K562 (cell line): ENCODE measurements around the gene TRIM38. TPM values are rescaled to one million over a fixed set of nuclear protein-coding genes. Genes with fewer than 3 reads are reported as not detected.

Source experiments
- BCL6 ChIP-seq: fragments of 250-450 bp; sonication (Bioruptor Pico); IDR thresholded peaks from 2 replicates; pipeline ENCODE4 v1.4.0; 2020
- BCOR ChIP-seq: fragments of 450-650 bp; IDR thresholded peaks from 2 replicates; pipeline ENCODE4 v1.6.1; 2016
- CC2D1A ChIP-seq: fragments of 450-650 bp; IDR thresholded peaks from 2 replicates; pipeline ENCODE4 v1.6.1; 2017; ENCODE audit warnings: mild to moderate bottlenecking
- CCNT2 ChIP-seq: IDR thresholded peaks from 2 replicates; pipeline ENCODE4 v1.6.1; 2011; ENCODE audit warnings: borderline replicate concordance, low read depth, mild to moderate bottlenecking, moderate library complexity, mixed read lengths, low read length; ENCODE audit not compliant: insufficient read length; ENCODE audit errors: extremely low read depth
- E2F3 ChIP-seq: fragments of 250-450 bp; sonication (Bioruptor Pico); IDR thresholded peaks from 2 replicates; pipeline ENCODE4 v1.4.0; 2020; ENCODE audit warnings: mild to moderate bottlenecking
- FOXJ3 ChIP-seq: sonication (generic); formaldehyde crosslinking; IDR thresholded peaks from 2 replicates; pipeline ENCODE4 v1.4.0; 2020; ENCODE audit warnings: mild to moderate bottlenecking, missing genetic modification reagents
- KAT2B ChIP-seq: IDR thresholded peaks from one replicate; pipeline ENCODE4 v1.6.1; 2012; ENCODE audit warnings: low read depth, mild to moderate bottlenecking, control low read depth, inconsistent platforms, low read length, moderate library complexity
- NUFIP1 ChIP-seq: fragments of 450-650 bp; IDR thresholded peaks from 2 replicates; pipeline ENCODE4 v1.6.1; 2018; ENCODE audit not compliant: partially characterized antibody
- PHTF2 ChIP-seq: fragments of 250-450 bp; sonication (Bioruptor Pico); IDR thresholded peaks from 2 replicates; pipeline ENCODE4 v1.5.0; 2021; ENCODE audit warnings: mild to moderate bottlenecking
- POLR2AphosphoS5 ChIP-seq: IDR thresholded peaks from 2 replicates; pipeline ENCODE4 v1.6.1; 2011; ENCODE audit warnings: mild to moderate bottlenecking, low read depth, low read length, moderate library complexity; ENCODE audit not compliant: control insufficient read depth, insufficient read depth
- RBM34 ChIP-seq: fragments of 200-400 bp; formaldehyde crosslinking; IDR thresholded peaks from 2 replicates; pipeline ENCODE4 v1.6.1; 2018; ENCODE audit warnings: low read length, borderline replicate concordance; ENCODE audit not compliant: insufficient read depth
- RCOR1 ChIP-seq, 2 experiments: IDR thresholded peaks; 2 replicates each; pipeline ENCODE4 v1.6.1; 2012; ENCODE audit warnings: low read depth in 2 of 2, low read length in 2 of 2, borderline replicate concordance in 1 of 2, improper control_type of control experiment in 1 of 2
- TAL1 ChIP-seq: fragments of 450-650 bp; IDR thresholded peaks from 2 replicates; pipeline ENCODE4 v1.6.1; 2016; ENCODE audit warnings: mild to moderate bottlenecking
- TBL1XR1 ChIP-seq, 2 experiments: IDR thresholded peaks; 2 replicates each; pipeline ENCODE4 v1.6.1; 2012; ENCODE audit warnings: improper control_type of control experiment in 2 of 2, low read length in 2 of 2, mild to moderate bottlenecking in 1 of 2
- ZNF146 ChIP-seq: IDR thresholded peaks from one replicate; pipeline ENCODE4 v1.6.1; 2018; ENCODE audit warnings: missing compliant biosample characterization; ENCODE audit not compliant: unreplicated experiment
- ZNF696 ChIP-seq: fragments of 250-450 bp; sonication (Bioruptor Pico); conservative IDR thresholded peaks from 2 replicates; pipeline ENCODE4 v1.4.0; 2020; ENCODE audit warnings: mild to moderate bottlenecking, moderate library complexity
- ZNF766 ChIP-seq: fragments of 200-800 bp; sonication (Bioruptor generic); conservative IDR thresholded peaks from 2 replicates; pipeline ENCODE4 v1.6.1; 2016; ENCODE audit warnings: missing genetic modification characterization, missing compliant biosample characterization
- polyA plus RNA-seq, 8 experiments: library from polyadenylated mRNA; depleted of rRNA in 4 of 8; stranded (reverse) in 5 of 8; unstranded in 3 of 8; fragments of >200 nt; fragmentation: Nextera tagmentation in 2 of 8; fragmentation: Illumina TruSeq in 1 of 8; extraction: Ambion mirVana in 2 of 8; extraction: Trizol in 1 of 8; gene quantifications; 2 replicates each; pipeline versions ENCODE4 v1.2.1 to v1.2.3, GENCODE V29; 2011 to 2014; ENCODE audit warnings: inconsistent platforms in 1 of 8, missing spikeins in 1 of 8
- total RNA-seq, 7 experiments: library from RNA; depleted of rRNA in 6 of 7; stranded (reverse); fragments of >200 nt in 6 of 7; fragmentation: Illumina TruSeq in 2 of 7; extraction: Trizol in 2 of 7; gene quantifications; 2 replicates each; pipeline versions ENCODE4 v1.2.1 to v1.2.3, GENCODE V29; 2011 to 2021; ENCODE audit warnings: low replicate concordance in 1 of 7
- TF ChIP-seq, protein P1 (sequence below): fragments of 450-650 bp; IDR thresholded peaks from 2 replicates; pipeline ENCODE4 v1.6.1; 2018; ENCODE audit not compliant: partially characterized antibody
- TF ChIP-seq, protein P2 (sequence below), 2 experiments: fragments of 250-450 bp in 1 of 2; fragments of 450-650 bp in 1 of 2; sonication (Bioruptor Pico) in 1 of 2; IDR thresholded peaks; 2 replicates each; pipeline versions ENCODE4 v1.6.1 to v1.8.0; 2016 to 2021; ENCODE audit warnings: mild to moderate bottlenecking in 2 of 2, moderate library complexity in 2 of 2, missing compliant biosample characterization in 1 of 2, missing genetic modification characterization in 1 of 2
- TF ChIP-seq, protein P3 (sequence below): fragments of 250-450 bp; sonication (Bioruptor Pico); IDR thresholded peaks from 2 replicates; pipeline ENCODE4 v1.8.0; 2021; ENCODE audit warnings: moderate library complexity, mild to moderate bottlenecking, inconsistent platforms
- TF ChIP-seq, protein P4 (sequence below): sonication (generic); IDR thresholded peaks from 2 replicates; pipeline ENCODE4 v1.6.1; 2016
- TF ChIP-seq, protein P5 (sequence below): fragments of 250-450 bp; sonication (Bioruptor Pico); IDR thresholded peaks from 2 replicates; pipeline ENCODE4 v1.4.0; 2020; ENCODE audit warnings: mild to moderate bottlenecking

TRIM38 gene
- total and polyA plus RNA-seq, 9 of the 15 experiments (the other 6 are each of a cell fraction or from before 2014, with no cell fraction given) = 1.7 to 6.7 (median 6.3) TPM

DNA sequence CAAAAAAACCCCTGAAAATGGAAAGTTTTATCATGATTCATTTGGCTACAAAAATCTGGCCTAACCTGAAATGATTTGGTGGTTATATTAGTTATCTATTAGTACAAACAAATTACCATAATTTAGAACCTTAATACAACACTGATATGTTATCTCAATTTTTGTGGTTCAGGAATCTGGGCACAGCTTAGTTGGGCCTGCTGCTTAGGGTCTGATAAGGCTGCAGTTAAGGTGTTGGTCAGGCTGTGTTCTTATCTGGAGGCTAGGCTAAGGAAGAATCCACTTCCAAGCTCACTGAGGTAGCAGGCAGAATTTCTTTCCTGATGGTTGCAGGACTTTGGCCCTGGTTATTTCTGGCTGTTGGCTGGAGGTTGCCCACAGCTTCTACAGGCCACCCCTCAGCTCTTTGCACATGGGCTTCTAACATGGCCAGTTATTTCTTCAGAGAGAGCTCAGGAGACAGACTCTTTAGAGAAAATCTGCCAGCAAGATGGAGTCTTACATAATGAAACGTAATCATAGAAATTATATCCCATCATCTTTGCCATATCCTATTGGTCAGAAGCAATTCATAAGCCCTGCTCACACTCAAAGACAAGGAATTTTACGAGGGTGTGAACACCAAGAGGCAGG, 11.4 kb downstream of the TRIM38 start (continued):
- TF ChIP-seq, protein P1, sequence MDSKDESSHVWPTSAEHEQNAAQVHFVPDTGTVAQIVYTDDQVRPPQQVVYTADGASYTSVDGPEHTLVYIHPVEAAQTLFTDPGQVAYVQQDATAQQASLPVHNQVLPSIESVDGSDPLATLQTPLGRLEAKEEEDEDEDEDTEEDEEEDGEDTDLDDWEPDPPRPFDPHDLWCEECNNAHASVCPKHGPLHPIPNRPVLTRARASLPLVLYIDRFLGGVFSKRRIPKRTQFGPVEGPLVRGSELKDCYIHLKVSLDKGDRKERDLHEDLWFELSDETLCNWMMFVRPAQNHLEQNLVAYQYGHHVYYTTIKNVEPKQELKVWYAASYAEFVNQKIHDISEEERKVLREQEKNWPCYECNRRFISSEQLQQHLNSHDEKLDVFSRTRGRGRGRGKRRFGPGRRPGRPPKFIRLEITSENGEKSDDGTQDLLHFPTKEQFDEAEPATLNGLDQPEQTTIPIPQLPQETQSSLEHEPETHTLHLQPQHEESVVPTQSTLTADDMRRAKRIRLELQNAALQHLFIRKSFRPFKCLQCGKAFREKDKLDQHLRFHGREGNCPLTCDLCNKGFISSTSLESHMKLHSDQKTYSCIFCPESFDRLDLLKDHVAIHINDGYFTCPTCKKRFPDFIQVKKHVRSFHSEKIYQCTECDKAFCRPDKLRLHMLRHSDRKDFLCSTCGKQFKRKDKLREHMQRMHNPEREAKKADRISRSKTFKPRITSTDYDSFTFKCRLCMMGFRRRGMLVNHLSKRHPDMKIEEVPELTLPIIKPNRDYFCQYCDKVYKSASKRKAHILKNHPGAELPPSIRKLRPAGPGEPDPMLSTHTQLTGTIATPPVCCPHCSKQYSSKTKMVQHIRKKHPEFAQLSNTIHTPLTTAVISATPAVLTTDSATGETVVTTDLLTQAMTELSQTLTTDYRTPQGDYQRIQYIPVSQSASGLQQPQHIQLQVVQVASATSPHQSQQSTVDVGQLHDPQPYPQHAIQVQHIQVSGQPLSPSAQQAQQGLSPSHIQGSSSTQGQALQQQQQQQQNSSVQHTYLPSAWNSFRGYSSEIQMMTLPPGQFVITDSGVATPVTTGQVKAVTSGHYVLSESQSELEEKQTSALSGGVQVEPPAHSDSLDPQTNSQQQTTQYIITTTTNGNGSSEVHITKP = peak; percentile 62
- TF ChIP-seq BCOR (no peak), FOXJ3 (CRISPR knock-in tag) (no peak), E2F3 (CRISPR knock-in tag) (no peak), RBM34 (no peak), PHTF2 (CRISPR knock-in tag) (no peak), KAT2B (no peak), RCOR1 (IDR thresholded peaks at IDR 0.05; ENCODE audit: borderline replicate concordance in 1 of 2, low read depth in 2 of 2, low read length in 2 of 2) (peak; percentile 99 to 100), ZNF696 (CRISPR knock-in tag) (no peak), BCL6 (CRISPR knock-in tag) (peak; percentile 70), TAL1 (peak; percentile 94), TBL1XR1 (IDR thresholded peaks at IDR 0.05; ENCODE audit: low read length in 2 of 2) (peak in 1 of 2 experiments; percentile 86; a peak in 1 of 4 replicates), ZNF146 (CRISPR knock-in tag) (no peak), POLR2AphosphoS5 (peak; percentile 78), CC2D1A (0 out of 2 replicates have a peak, but pooled peaks have one; percentile 52), CCNT2 (peak; percentile 77), NUFIP1 (no peak), ZNF766 (CRISPR knock-in tag) (peak; percentile 90)
- TF ChIP-seq, protein P2, sequence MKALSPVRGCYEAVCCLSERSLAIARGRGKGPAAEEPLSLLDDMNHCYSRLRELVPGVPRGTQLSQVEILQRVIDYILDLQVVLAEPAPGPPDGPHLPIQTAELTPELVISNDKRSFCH (CRISPR knock-in tag; IDR thresholded peaks at IDR 0.05) = no peak
- TF ChIP-seq, protein P2 (tag; IDR thresholded peaks at IDR 0.05) = 0 out of 2 replicates have a peak, but pooled peaks have one; percentile 51
- TF ChIP-seq, protein P3, sequence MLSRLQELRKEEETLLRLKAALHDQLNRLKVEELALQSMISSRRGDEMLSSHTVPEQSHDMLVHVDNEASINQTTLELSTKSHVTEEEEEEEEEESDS (CRISPR knock-in tag) = no peak
- TF ChIP-seq, protein P4, sequence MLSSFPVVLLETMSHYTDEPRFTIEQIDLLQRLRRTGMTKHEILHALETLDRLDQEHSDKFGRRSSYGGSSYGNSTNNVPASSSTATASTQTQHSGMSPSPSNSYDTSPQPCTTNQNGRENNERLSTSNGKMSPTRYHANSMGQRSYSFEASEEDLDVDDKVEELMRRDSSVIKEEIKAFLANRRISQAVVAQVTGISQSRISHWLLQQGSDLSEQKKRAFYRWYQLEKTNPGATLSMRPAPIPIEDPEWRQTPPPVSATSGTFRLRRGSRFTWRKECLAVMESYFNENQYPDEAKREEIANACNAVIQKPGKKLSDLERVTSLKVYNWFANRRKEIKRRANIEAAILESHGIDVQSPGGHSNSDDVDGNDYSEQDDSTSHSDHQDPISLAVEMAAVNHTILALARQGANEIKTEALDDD = peak; percentile 45; the same call in 1 of the 2 replicates
- TF ChIP-seq, protein P5, sequence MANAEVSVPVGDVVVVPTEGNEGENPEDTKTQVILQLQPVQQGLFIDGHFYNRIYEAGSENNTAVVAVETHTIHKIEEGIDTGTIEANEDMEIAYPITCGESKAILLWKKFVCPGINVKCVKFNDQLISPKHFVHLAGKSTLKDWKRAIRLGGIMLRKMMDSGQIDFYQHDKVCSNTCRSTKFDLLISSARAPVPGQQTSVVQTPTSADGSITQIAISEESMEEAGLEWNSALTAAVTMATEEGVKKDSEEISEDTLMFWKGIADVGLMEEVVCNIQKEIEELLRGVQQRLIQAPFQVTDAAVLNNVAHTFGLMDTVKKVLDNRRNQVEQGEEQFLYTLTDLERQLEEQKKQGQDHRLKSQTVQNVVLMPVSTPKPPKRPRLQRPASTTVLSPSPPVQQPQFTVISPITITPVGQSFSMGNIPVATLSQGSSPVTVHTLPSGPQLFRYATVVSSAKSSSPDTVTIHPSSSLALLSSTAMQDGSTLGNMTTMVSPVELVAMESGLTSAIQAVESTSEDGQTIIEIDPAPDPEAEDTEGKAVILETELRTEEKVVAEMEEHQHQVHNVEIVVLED = no peak
